GM18858 (cell line): ENCODE results near the gene PRELID2.
"Not testable (repeated sequence)": the region's sequence is repeated elsewhere in the genome, so short reads cannot be mapped to it uniquely, and the experiment has no call there.

Source experiments
- ATAC-seq: cut with Tn5 transposase; IDR thresholded peaks from one replicate; pipeline ENCODE4 v1.9.1; 2021; ENCODE audit not compliant: unreplicated experiment

Gene PRELID2

DNA sequence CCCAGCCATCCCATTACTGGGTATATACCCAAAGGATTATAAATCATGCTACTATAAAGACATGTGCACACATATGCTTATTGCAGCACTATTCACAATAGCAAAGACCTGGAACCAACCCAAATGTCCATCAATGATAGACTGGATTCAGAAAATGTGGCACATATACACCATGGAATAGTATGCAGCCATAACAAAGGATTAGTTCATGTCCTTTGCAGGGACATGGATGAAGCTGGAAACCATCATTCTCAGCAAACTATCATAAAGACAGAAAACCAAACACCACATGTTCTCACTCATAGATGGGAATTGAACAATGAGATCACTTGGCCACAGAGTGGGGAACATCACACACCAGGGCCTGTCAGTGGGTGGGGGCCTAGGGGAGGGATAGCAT is 36.6 kb downstream of the PRELID2 start:
- ATAC-seq, result not testable (repeated sequence)

DNA sequence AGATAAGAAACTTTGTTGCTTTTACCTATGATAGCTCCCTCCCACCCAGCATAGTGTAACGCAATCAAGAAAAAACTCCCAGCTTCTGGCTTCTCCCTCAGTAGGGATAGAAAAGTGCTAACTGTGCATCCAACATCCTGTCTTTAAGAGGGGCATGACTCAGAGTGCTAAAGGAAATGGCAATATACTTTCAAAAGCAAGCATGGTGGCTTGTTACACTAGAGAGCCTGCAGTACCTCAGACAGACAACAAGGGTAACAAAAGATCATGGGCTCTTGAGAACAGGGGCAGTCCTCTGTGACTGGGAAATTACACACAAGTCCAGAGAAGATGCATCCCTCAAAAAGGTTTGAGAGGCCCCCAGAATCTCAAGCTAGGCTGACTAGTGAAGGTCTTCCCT is 37.8 kb downstream of the PRELID2 start:
- ATAC-seq, result no peak

DNA sequence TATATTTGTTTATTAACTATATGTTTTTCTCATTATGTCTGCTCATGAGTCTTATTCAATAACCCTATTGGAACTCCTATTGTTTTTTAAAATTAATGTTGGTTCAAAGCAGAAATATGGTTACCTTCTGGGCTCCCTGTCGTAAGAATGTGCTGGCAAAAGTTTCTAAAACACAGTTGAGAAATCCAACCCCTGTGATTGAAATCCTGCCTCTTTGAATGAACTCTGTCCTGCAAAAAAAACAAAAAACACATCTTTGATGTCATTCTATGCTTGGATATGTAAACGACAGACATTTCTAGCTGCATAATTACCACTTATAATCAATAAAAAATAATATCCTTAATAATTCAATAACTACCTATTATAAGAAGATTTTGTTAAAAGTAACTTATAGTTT is 38.8 kb downstream of the PRELID2 start:
- no peak for ATAC-seq

DNA sequence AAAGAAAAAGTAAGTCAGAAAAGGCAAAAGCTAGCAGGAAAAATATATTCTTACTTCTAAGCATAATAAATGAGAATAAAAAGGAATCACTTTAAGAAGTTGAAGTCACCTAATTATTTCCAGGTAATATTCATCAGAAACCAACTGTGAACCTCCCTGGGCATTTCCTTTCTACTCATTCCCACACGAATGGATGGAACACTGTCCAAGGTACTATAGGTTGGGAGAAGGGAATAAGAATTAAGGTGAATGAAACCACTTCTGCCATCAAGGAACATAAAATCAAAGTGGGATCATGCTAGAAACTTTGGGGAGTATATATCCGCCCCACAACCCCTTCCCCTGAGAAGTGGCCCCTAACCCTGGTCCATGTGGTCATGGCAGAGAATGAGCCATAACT is 41.6 kb downstream of the PRELID2 start:
- no peak for ATAC-seq

DNA sequence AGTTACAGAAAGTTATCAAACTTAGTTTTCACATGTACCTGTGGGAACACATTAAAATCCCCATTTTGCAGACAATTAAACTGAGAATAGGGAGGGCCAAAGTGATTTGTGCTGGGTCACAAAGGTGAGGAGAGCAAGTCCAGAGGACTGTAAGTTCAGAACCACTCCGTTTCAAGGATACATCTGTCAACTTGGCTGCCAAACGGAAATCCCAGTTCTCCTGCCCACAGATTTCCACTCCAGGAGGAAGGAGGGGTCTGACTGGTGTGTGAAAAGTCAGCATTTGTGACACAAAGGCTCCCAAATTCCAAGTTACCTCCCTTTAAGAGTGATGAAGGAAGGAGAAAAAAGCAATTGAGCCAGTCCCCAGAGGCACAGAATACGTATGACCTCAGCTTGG is 42.3 kb downstream of the PRELID2 start:
- no peak for ATAC-seq

GRCh38 chr5:145791866-145792265 is 43.3 kb downstream of the PRELID2 start:
- ATAC-seq, result no peak

- ATAC-seq, result no peak
Observed at GRCh38 chr5:145787996-145788395, 47.1 kb downstream of the PRELID2 start.

- no peak for ATAC-seq
Observed at GRCh38 chr5:145787507-145787906, 47.6 kb downstream of the PRELID2 start.

DNA sequence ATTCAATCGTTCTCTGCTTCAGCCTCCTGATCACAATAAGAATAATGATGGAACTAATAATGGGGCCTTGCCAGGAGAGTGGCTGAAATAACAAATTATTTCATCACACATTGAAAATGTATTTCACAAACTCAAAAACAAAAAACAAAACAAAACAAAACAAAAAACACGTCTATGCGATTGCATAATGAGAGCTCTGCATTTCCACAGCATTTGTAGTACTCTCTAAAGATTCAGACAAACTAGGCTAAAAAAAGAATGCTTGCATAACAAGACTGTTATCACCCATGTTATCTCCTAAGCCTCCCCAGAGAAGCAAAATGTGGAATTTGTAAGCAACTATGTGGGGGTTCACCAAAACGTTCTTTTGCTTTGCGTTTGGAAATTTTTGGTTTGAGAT is 48.1 kb downstream of the PRELID2 start:
- ATAC-seq, result no peak

GRCh38 chr5:145780982-145781381 is 54.2 kb downstream of the PRELID2 start:
- no peak for ATAC-seq

GRCh38 chr5:145778144-145778900 is 56.8 kb downstream of the PRELID2 start:
- ATAC-seq, result no peak

- ATAC-seq, result no peak
Observed at GRCh38 chr5:145777445-145778063, 57.6 kb downstream of the PRELID2 start.

DNA sequence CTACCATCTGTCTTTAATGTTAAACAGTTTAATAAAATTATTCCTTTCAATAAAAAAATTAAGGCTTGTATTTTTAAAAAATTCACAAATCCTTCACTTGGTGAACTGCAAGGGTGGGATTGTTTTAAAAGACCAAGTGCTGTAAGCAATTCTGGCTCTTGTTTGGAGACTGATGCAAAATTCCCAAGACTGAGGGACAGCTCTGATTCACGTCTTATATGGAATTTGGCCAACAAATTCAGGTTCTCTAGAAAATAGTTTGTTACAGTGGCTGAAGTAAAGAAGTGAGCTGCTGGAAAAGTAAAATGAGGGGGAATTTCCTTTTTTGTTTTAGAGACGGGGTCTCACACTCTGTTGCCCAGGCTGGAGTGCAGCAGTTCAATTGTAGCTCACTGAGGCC is 58.3 kb downstream of the PRELID2 start:
- ATAC-seq, result no peak

- no peak for ATAC-seq
Observed at GRCh38 chr5:145775893-145776444, 59.2 kb downstream of the PRELID2 start.

DNA sequence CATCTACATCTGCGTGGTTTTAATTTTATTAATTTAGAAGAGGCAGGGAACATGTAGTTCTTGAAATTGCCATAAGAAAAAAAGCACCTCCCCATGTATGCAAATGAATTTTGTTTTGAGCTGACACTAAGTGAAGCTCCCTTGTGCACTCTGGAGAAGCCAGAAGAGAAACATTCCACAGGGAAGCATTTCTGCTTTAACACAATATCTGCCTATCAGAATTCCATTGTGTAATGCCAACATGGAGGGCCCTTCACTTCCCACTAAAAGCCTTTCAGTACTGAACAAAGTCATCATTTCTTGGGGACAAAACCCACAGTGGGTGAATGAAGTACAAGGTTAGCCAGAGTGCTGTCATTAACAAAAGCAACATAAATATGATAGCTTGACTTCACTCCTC is 59.7 kb downstream of the PRELID2 start:
- ATAC-seq, result no peak

- no peak for ATAC-seq
Observed at GRCh38 chr5:145774442-145774841, 60.7 kb downstream of the PRELID2 start.

- no peak for ATAC-seq
Observed at GRCh38 chr5:145772466-145772865, 62.7 kb downstream of the PRELID2 start.

DNA sequence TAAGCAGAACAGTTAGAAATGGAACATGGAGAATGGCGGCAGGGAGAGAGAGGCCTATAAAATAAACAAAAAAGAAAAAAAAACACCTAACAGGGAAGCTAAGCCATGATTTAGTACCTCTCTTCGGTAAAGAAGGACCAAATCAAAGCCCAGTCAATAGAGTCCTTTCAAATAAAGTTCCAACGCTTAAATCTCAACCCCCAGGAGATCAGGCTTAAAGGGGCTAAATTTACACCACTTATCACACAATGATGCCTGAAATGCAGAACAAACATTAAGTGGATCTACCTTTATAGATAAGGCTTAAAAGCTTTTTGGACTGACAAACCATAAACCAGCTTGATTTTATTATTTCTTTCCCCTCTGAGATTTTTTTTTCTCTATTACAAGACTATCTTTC is 66.3 kb downstream of the PRELID2 start:
- no peak for ATAC-seq

GRCh38 chr5:145764325-145764724 is 70.8 kb downstream of the PRELID2 start:
- no peak for ATAC-seq

DNA sequence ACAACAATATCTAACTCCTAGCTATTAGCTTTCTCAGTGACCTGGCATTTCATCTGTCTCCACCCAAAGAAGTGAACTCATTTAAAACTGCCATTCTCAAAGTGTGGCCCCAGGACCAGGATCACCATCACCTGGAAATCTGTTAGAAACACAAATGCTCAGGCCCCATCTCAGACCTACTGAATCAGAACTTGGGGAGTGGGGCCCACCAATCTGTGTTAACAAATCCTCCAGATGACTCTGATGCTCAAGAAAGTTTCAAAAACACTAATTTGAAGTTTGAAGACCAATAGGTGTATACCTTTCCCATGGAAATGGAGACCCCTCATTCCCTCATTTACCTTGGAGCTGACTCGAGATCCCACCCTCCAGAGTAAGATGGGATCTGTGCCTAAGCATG is 72.3 kb downstream of the PRELID2 start:
- ATAC-seq, result no peak

DNA sequence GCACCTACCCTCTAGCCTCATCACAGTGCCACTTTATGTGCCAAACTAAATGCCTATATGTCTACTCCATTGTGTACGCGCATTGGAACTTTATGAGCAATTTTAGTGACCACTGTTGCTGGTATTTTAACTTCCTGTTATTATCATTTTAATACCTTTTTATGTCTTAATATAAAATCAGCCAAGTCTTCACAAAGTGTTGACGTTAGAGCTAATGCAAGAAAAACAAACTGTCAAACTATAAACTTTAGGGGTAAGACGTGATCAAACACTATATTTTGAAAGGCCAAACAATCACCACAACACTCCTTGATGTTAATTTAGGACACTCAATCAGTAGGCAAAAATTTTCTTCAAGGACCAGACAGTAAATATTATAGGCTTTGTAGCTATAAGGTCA is 73.9 kb downstream of the PRELID2 start:
- no peak for ATAC-seq

- ATAC-seq, result no peak
Observed at GRCh38 chr5:145760660-145761059, 74.5 kb downstream of the PRELID2 start.

- no peak for ATAC-seq
Observed at GRCh38 chr5:145752947-145753346, 82.2 kb downstream of the PRELID2 start.
